Mesendoderm (in vitro differentiated cells): ENCODE data around the gene HCFC1R1. TPM values are rescaled to one million over a fixed set of nuclear protein-coding genes. Genes with fewer than 3 reads are reported as not detected.
A peak's percentile ranks its signal among the peaks of the same experiment; 100 is the strongest.
"Not testable (repeated sequence)": the region's sequence is repeated elsewhere in the genome, so short reads cannot be mapped to it uniquely, and the experiment has no call there.

Experiments
- DNase-seq: peaks from one replicate; pipeline ENCODE4 v3.0.0; 2013
- H2AK5ac ChIP-seq: 2 replicates; pipeline ENCODE4 v1.6.1; 2013; ENCODE audit warnings: low read length, inconsistent platforms
- H2BK120ac ChIP-seq: 2 replicates; pipeline ENCODE4 v1.6.1; 2013; ENCODE audit warnings: low read depth, mild to moderate bottlenecking, low read length, moderate library complexity, mixed read lengths
- H2BK15ac ChIP-seq: replicated peaks from 2 replicates; pipeline ENCODE4 v1.6.1; 2013; ENCODE audit warnings: low read depth, mild to moderate bottlenecking, moderate library complexity
- H2BK5ac ChIP-seq: 2 replicates; pipeline ENCODE4 v1.6.1; 2013; ENCODE audit warnings: low read length, inconsistent platforms
- H3K18ac ChIP-seq: 2 replicates; pipeline ENCODE4 v1.6.1; 2013; ENCODE audit warnings: mild to moderate bottlenecking, low read length, mixed read lengths
- H3K23ac ChIP-seq: one replicate; pipeline ENCODE4 v1.6.1; 2013; ENCODE audit warnings: low read length
- H3K27ac ChIP-seq: 2 replicates; pipeline ENCODE4 v1.5.1; 2013; ENCODE audit warnings: low read depth, mild to moderate bottlenecking, inconsistent platforms, low read length, moderate library complexity
- H3K27me3 ChIP-seq: 2 replicates; pipeline ENCODE4 v1.6.1; 2013; ENCODE audit warnings: low read length, control low read depth, mild to moderate bottlenecking, inconsistent platforms; ENCODE audit not compliant: insufficient read depth, poor library complexity
- H3K36me3 ChIP-seq: 2 replicates; pipeline ENCODE4 v1.6.1; 2013; ENCODE audit warnings: low read length, inconsistent platforms; ENCODE audit not compliant: control insufficient read depth, insufficient read depth
- H3K4ac ChIP-seq: one replicate; pipeline ENCODE4 v1.6.1; 2013; ENCODE audit warnings: low read depth, mild to moderate bottlenecking, low read length, moderate library complexity
- H3K4me1 ChIP-seq: 2 replicates; pipeline ENCODE4 v1.6.1; 2013; ENCODE audit warnings: low read depth, low read length, inconsistent platforms; ENCODE audit not compliant: control insufficient read depth
- H3K4me2 ChIP-seq: 2 replicates; pipeline ENCODE4 v1.6.1; 2013; ENCODE audit warnings: low read length
- H3K4me3 ChIP-seq: 2 replicates; pipeline ENCODE4 v1.5.1; 2013; ENCODE audit warnings: mild to moderate bottlenecking, low read length
- H3K56ac ChIP-seq: one replicate; pipeline ENCODE4 v1.6.1; 2013; ENCODE audit warnings: low read length
- H3K79me1 ChIP-seq: 2 replicates; pipeline ENCODE4 v1.6.1; 2013; ENCODE audit warnings: low read length, inconsistent platforms
- H3K79me2 ChIP-seq: 2 replicates; pipeline ENCODE4 v1.6.1; 2013; ENCODE audit warnings: mild to moderate bottlenecking, low read length; ENCODE audit not compliant: control insufficient read depth, insufficient read depth
- H3K9ac ChIP-seq: 2 replicates; pipeline ENCODE4 v1.6.1; 2013; ENCODE audit warnings: low read length, inconsistent platforms
- H4K5ac ChIP-seq: one replicate; pipeline ENCODE4 v1.6.1; 2013; ENCODE audit warnings: low read length
- H4K8ac ChIP-seq: one replicate; pipeline ENCODE4 v1.6.1; 2013; ENCODE audit warnings: low read depth, mild to moderate bottlenecking, control low read depth, low read length, moderate library complexity
- WGBS: extraction: QIAGEN DNeasy Blood & Tissue Kit; methylation state at CpG from one replicate; pipeline ENCODE4 v1.1.7; 2013; ENCODE audit warnings: low lambda C conversion rate, missing lambda C conversion rate; ENCODE audit not compliant: insufficient coverage; ENCODE audit errors: extremely low coverage; 5-methylcytosine and 5-hydroxymethylcytosine counted together
- polyA plus RNA-seq, 2 experiments: library from polyadenylated mRNA; stranded (reverse); fragments of 200-250 nt; gene quantifications; one replicate each; pipeline ENCODE4 v1.2.3, GENCODE V29; 2013

The HCFC1R1 gene
- 73.7 TPM for polyA plus RNA-seq (2013, experiment 1 of 2)
- 75.5 TPM for polyA plus RNA-seq (2013, experiment 2 of 2)

GRCh38 chr16:3023669-3024478 is at the start of gene HCFC1R1, which contains the start of gene THOC6:
Gene HCFC1R1, minus strand, starts transcription at chr16:3023942. Its CDS starts 1 bp downstream, at chr16:3023941.
Gene THOC6, plus strand, starts transcription at chr16:3024035. Its CDS starts 292 bp downstream, at chr16:3024327.
- Histone ChIP-seq H3K36me3 (peaks cover 8% of the 10 kb centered on the region), H3K4me1 (peaks cover 12% of the 10 kb centered on the region), H2BK120ac (no peak within 1 kb of the TSS), H3K4ac (no peak within 1 kb of the TSS), H2AK5ac (peak within 1 kb of the TSS; percentile 78), H3K56ac (peak within 1 kb of the TSS; percentile 96), H3K18ac (peak within 1 kb of the TSS; percentile 69), H2BK5ac (peak within 1 kb of the TSS; percentile 96), H3K4me3 (peak within 1 kb of the TSS; percentile 61), H3K79me2 (peaks cover 4% of the 10 kb centered on the region), H2BK15ac (no peak within 1 kb of the TSS), H3K4me2 (peak within 1 kb of the TSS; percentile 85), H3K79me1 (peaks cover 5% of the 10 kb centered on the region), H3K27ac (peak within 1 kb of the TSS; percentile 94), H3K27me3 (no peaks in the 10 kb centered on the region), H3K9ac (peak within 1 kb of the TSS; percentile 90), H4K5ac (no peak within 1 kb of the TSS), H3K23ac (peak within 1 kb of the TSS; percentile 89), H4K8ac (no peak within 1 kb of the TSS)
- WGBS: no CpG with 5 or more reads among the region's 69 CpGs
- DNase-seq: peak; percentile 100

- no peaks in the 10 kb centered on the region for H3K36me3 ChIP-seq
- no peak overlapping the region for H2BK15ac ChIP-seq
- no peak overlapping the region for H3K23ac ChIP-seq
- H3K4me2 ChIP-seq: no peak overlapping the region
- no peaks in the 10 kb centered on the region for H3K79me1 ChIP-seq
- H2BK5ac ChIP-seq: no peak overlapping the region
- H3K9ac ChIP-seq: no peak overlapping the region
- H3K27me3 ChIP-seq: no peaks in the 10 kb centered on the region
- H3K56ac ChIP-seq: no peak overlapping the region
- H4K8ac ChIP-seq: no peak overlapping the region
- H3K18ac ChIP-seq: no peak overlapping the region
- H4K5ac ChIP-seq: no peak overlapping the region
- H3K4me3 ChIP-seq: no peak overlapping the region
- no peaks in the 10 kb centered on the region for H3K4me1 ChIP-seq
- H2AK5ac ChIP-seq: no peak overlapping the region
- no peak overlapping the region for H3K27ac ChIP-seq
- DNase-seq: no peak
- H3K4ac ChIP-seq: no peak overlapping the region
- no peak overlapping the region for H2BK120ac ChIP-seq
- WGBS: no CpG with 5 or more reads among the region's 7 CpGs
- H3K79me2 ChIP-seq: no peaks in the 10 kb centered on the region
These were observed 49.7 kb upstream of the HCFC1R1 start for GRCh38 chr16:3073448-3073847.

GRCh38 chr16:3072576-3073263 is 49.0 kb upstream of the HCFC1R1 start:
- H3K4me3 ChIP-seq, H3K36me3 ChIP-seq, H2BK5ac ChIP-seq, H2BK15ac ChIP-seq, H4K5ac ChIP-seq, H3K9ac ChIP-seq, H3K27me3 ChIP-seq, DNase-seq, H3K27ac ChIP-seq, H4K8ac ChIP-seq, H3K4me2 ChIP-seq, H3K4me1 ChIP-seq, H2BK120ac ChIP-seq, H3K23ac ChIP-seq, H3K79me1 ChIP-seq, H3K18ac ChIP-seq, H3K56ac ChIP-seq, H2AK5ac ChIP-seq, H3K4ac ChIP-seq, H3K79me2 ChIP-seq: not testable (repeated sequence)
- WGBS: no CpG with 5 or more reads among the region's 18 CpGs

GRCh38 chr16:3072148-3072547 is 48.4 kb upstream of the HCFC1R1 start:
- not testable (repeated sequence) for H4K5ac ChIP-seq, H3K23ac ChIP-seq, H3K27ac ChIP-seq, H3K56ac ChIP-seq, H2BK120ac ChIP-seq, H3K18ac ChIP-seq, H4K8ac ChIP-seq, H3K36me3 ChIP-seq, H2AK5ac ChIP-seq, DNase-seq, H2BK5ac ChIP-seq, H3K4ac ChIP-seq, H3K4me2 ChIP-seq, H3K79me1 ChIP-seq, H3K79me2 ChIP-seq, H3K9ac ChIP-seq, H3K27me3 ChIP-seq, H3K4me1 ChIP-seq, H2BK15ac ChIP-seq, H3K4me3 ChIP-seq
- no CpG with 5 or more reads among the region's 4 CpGs for WGBS

- H3K9ac ChIP-seq: no peak overlapping the region
- no peak overlapping the region for H3K4ac ChIP-seq
- H3K27ac ChIP-seq: no peak overlapping the region
- no peak overlapping the region for H2BK5ac ChIP-seq
- H3K4me3 ChIP-seq: no peak overlapping the region
- no peak for DNase-seq
- H3K4me2 ChIP-seq: no peak overlapping the region
- no peaks in the 10 kb centered on the region for H3K4me1 ChIP-seq
- no peak overlapping the region for H3K56ac ChIP-seq
- no peaks in the 10 kb centered on the region for H3K79me1 ChIP-seq
- H4K8ac ChIP-seq: no peak overlapping the region
- no peaks in the 10 kb centered on the region for H3K27me3 ChIP-seq
- H3K23ac ChIP-seq: no peak overlapping the region
- no peaks in the 10 kb centered on the region for H3K36me3 ChIP-seq
- H2BK15ac ChIP-seq: no peak overlapping the region
- no peak overlapping the region for H4K5ac ChIP-seq
- H3K18ac ChIP-seq: no peak overlapping the region
- H3K79me2 ChIP-seq: no peaks in the 10 kb centered on the region
- WGBS: no CpG with 5 or more reads among the region's 7 CpGs
- H2BK120ac ChIP-seq: no peak overlapping the region
- no peak overlapping the region for H2AK5ac ChIP-seq
These were observed 47.9 kb upstream of the HCFC1R1 start for GRCh38 chr16:3071655-3072054.
